ENCODE measurements around the gene ITPKA. TPM values are rescaled to one million over a fixed set of nuclear protein-coding genes. Genes with fewer than 3 reads are reported as not detected.

ITPKA gene
- total and polyA plus RNA-seq, 2 of the 13 experiments (the other 11 are each of a cell fraction or from before 2014, with no cell fraction given), result 13.2 to 41.3 TPM

DNA sequence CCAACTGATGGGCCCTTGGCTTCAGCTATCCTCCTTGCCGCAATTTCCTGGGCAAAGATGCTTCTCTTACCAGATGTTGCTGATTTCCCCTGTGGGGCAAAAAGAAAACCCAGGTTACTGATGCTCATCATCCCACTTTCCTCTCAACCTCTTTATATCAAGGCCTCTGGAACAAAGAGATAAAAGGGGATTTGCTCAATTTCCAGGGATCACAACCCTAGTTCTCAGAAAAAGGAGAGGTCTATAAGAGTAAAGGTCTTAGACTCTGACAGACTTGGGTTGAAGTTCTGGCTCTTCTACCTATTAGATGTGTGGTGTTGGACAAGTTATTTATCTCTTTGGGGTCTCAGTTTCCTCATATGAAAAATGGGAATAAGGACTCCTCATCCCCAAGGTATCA, 41.9 kb downstream of the ITPKA start (continued):
- TF ChIP-seq, protein P1, sequence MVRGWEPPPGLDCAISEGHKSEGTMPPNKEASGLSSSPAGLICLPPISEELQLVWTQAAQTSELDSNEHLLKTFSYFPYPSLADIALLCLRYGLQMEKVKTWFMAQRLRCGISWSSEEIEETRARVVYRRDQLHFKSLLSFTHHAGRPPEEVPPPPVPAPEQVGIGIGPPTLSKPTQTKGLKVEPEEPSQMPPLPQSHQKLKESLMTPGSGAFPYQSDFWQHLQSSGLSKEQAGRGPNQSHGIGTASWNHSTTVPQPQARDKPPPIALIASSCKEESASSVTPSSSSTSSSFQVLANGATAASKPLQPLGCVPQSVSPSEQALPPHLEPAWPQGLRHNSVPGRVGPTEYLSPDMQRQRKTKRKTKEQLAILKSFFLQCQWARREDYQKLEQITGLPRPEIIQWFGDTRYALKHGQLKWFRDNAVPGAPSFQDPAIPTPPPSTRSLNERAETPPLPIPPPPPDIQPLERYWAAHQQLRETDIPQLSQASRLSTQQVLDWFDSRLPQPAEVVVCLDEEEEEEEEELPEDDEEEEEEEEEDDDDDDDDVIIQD (CRISPR knock-in tag; IDR thresholded peaks at IDR 0.05; ENCODE audit: low read depth), result no peak
- TF ChIP-seq ZNF251 (CRISPR knock-in tag; IDR thresholded peaks at IDR 0.05), result no peak
- TF ChIP-seq NFE2L1 (CRISPR knock-in tag; IDR thresholded peaks at IDR 0.05; ENCODE audit: borderline replicate concordance), result no peak
- no peak for TF ChIP-seq ZNF337 (CRISPR knock-in tag; IDR thresholded peaks at IDR 0.05; ENCODE audit: borderline replicate concordance, low read depth)
- TF ChIP-seq, protein P2, sequence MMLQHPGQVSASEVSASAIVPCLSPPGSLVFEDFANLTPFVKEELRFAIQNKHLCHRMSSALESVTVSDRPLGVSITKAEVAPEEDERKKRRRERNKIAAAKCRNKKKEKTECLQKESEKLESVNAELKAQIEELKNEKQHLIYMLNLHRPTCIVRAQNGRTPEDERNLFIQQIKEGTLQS (CRISPR knock-in tag; IDR thresholded peaks at IDR 0.05), result no peak
- TF ChIP-seq SMC3 (IDR thresholded peaks at IDR 0.05; ENCODE audit: low read length), result no peak
- TF ChIP-seq HOXA3 (CRISPR knock-in tag; IDR thresholded peaks at IDR 0.05), result no peak
- TF ChIP-seq U2AF1 (optimal IDR thresholded peaks at IDR 0.05; ENCODE audit: low read depth, low read length), result no peak

DNA sequence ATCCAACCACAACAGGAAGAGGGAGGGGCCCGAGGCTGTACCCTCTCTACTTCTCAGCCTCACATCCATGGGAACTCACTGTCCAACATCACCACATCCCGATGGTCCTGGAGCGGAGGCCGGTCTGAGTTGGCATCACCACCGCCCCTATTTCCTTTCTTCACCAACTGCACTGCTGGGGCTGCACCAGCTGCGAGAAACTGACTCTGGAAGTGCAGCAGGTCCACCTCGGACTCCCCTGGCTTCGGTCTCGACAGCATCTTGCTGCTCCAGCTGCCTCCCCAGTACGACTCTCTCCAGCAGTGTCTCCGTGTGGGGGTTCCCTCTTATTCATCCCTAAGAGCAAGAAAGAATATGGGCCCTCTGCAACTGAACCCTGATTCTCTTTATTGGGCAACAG, 43.2 kb downstream of the ITPKA start:
- no peaks in the 10 kb centered on the region for H3K27me3 ChIP-seq (ENCODE audit: control insufficient read depth in 1 of 2, insufficient read depth in 2 of 2, low read length in 2 of 2)
- H3K9me3 ChIP-seq (ENCODE audit: low read length), result no peaks in the 10 kb centered on the region
- BruUV-seq (replicated peaks), result no TSS peak
- H3K79me2 ChIP-seq (ENCODE audit: insufficient read depth, low read length), result peaks cover 2% of the 10 kb centered on the region
- in situ Hi-C loops (cut with HindIII; ENCODE audit: extremely low pct_ligation_motif_present, low pct_unique_long_range_greater_than_20kb) (no loop called here), intact Hi-C loops (cut with micrococcal nuclease; ENCODE audit: unreplicated experiment) (no loop called here)
- TF ChIP-seq ZNF460 (CRISPR knock-in tag; IDR thresholded peaks at IDR 0.05; ENCODE audit: borderline replicate concordance) (no peak), ELF4 (CRISPR knock-in tag; IDR thresholded peaks at IDR 0.05; ENCODE audit: borderline replicate concordance) (no peak)
- TF ChIP-seq, protein P3, sequence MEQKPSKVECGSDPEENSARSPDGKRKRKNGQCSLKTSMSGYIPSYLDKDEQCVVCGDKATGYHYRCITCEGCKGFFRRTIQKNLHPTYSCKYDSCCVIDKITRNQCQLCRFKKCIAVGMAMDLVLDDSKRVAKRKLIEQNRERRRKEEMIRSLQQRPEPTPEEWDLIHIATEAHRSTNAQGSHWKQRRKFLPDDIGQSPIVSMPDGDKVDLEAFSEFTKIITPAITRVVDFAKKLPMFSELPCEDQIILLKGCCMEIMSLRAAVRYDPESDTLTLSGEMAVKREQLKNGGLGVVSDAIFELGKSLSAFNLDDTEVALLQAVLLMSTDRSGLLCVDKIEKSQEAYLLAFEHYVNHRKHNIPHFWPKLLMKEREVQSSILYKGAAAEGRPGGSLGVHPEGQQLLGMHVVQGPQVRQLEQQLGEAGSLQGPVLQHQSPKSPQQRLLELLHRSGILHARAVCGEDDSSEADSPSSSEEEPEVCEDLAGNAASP (CRISPR knock-in tag; IDR thresholded peaks at IDR 0.05; ENCODE audit: borderline replicate concordance), result no peak
- no peak for ATAC-seq
- peaks cover 13 to 37% of the 10 kb centered on the region in 2 experiments for H3K36me3 ChIP-seq (replicated peaks in 1 of 2; ENCODE audit: control insufficient read depth in 1 of 2, insufficient read depth in 2 of 2, low read length in 2 of 2)
- H2AFZ ChIP-seq (ENCODE audit: low read length), result no peak overlapping the region
- WGBS (ENCODE audit: low lambda C conversion rate), result 98% methylated on average over 11 of the region's 11 CpGs
- ChIA-PET CTCF (ENCODE audit: low intra/inter-chr PET ratio, low total read pairs) (no interaction called here), POLR2A (no interaction called here)
- peaks cover 2% of the 10 kb centered on the region for H3K4me1 ChIP-seq (ENCODE audit: insufficient read depth, low read length)
- DNase-seq (ENCODE audit: low spot score), result no peak
- FAIRE-seq, result no peak
- no peak overlapping the region for H3K4me2 ChIP-seq (ENCODE audit: low read depth, low read length)
- no peak overlapping the region for H3K9ac ChIP-seq (ENCODE audit: insufficient read depth, low read depth, low read length)
- no peaks in the 10 kb centered on the region for H4K20me1 ChIP-seq (ENCODE audit: insufficient read depth, low read length)
- H3K27ac ChIP-seq (ENCODE audit: extremely low read length, insufficient read depth, low read length), result no peak overlapping the region
- no peak overlapping the region for H3K4me3 ChIP-seq (replicated peaks in 1 of 3; ENCODE audit: insufficient read depth in 1 of 3, low read depth in 2 of 3, low read length in 3 of 3)
